Measurements from ENCODE around the gene GBX2. TPM values are rescaled to one million over a fixed set of nuclear protein-coding genes. Genes with fewer than 3 reads are reported as not detected.

The GBX2 gene
- total and polyA plus RNA-seq, 7 donors: not detected

GRCh38 chr2:236124182-236124893 lies 43.8 kb downstream of the GBX2 start:
- 91 to 94% (median 92%) methylated on average over 29 to 30 of the region's 30 CpGs for WGBS, 3 donors
- Histone ChIP-seq H3K4me3 (no peak overlapping the region), H3K36me3 (ENCODE audit: insufficient read depth in 1 of 2, low read depth in 1 of 2) (peaks cover 0 to 28% of the 10 kb centered on the region in 2 donors)

GRCh38 chr2:236123716-236124115 lies 44.5 kb downstream of the GBX2 start:
- intact Hi-C loops (cut with DNase I): no loop called here
- 93 to 96% (median 95%) methylated on average over 19 of the region's 19 CpGs for WGBS, 3 donors
- Histone ChIP-seq H3K4me3 (no peak overlapping the region), H3K36me3 (ENCODE audit: insufficient read depth in 1 of 2, low read depth in 1 of 2) (peaks cover 0 to 28% of the 10 kb centered on the region in 2 donors), H3K27me3 (ENCODE audit: insufficient read depth in 3 of 3, low read length in 2 of 3) (no peaks in the 10 kb centered on the region), H3K4me1 (no peaks in the 10 kb centered on the region), H3K27ac (no peak overlapping the region), H3K9me3 (no peaks in the 10 kb centered on the region)
- TF ChIP-seq, protein P1, sequence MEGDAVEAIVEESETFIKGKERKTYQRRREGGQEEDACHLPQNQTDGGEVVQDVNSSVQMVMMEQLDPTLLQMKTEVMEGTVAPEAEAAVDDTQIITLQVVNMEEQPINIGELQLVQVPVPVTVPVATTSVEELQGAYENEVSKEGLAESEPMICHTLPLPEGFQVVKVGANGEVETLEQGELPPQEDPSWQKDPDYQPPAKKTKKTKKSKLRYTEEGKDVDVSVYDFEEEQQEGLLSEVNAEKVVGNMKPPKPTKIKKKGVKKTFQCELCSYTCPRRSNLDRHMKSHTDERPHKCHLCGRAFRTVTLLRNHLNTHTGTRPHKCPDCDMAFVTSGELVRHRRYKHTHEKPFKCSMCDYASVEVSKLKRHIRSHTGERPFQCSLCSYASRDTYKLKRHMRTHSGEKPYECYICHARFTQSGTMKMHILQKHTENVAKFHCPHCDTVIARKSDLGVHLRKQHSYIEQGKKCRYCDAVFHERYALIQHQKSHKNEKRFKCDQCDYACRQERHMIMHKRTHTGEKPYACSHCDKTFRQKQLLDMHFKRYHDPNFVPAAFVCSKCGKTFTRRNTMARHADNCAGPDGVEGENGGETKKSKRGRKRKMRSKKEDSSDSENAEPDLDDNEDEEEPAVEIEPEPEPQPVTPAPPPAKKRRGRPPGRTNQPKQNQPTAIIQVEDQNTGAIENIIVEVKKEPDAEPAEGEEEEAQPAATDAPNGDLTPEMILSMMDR (IDR thresholded peaks at IDR 0.05): no peak
- ATAC-seq (no peak), DNase-seq (no peak)

More at GRCh38 chr2:236124182-236124893, 43.8 kb downstream of the GBX2 start:
- Histone ChIP-seq H3K27ac (no peak overlapping the region), H3K4me1 (no peaks in the 10 kb centered on the region), H3K27me3 (ENCODE audit: insufficient read depth in 3 of 3, low read length in 2 of 3) (no peaks in the 10 kb centered on the region), H3K9me3 (no peaks in the 10 kb centered on the region)
- no peak for DNase-seq
- TF ChIP-seq, protein P1 (IDR thresholded peaks at IDR 0.05): no peak
- intact Hi-C loops (cut with DNase I): no loop called here
- ATAC-seq: no peak

GRCh38 chr2:236122236-236122635 lies 46.0 kb downstream of the GBX2 start:
- H3K27me3 ChIP-seq (ENCODE audit: insufficient read depth in 3 of 3, low read length in 2 of 3): no peaks in the 10 kb centered on the region
- DNase-seq (no peak), ATAC-seq (no peak)
- no peak overlapping the region for H3K27ac ChIP-seq
- TF ChIP-seq, protein P1 (IDR thresholded peaks at IDR 0.05): no peak
- peaks cover 0 to 28% of the 10 kb centered on the region in 2 donors for H3K36me3 ChIP-seq (ENCODE audit: insufficient read depth in 1 of 2, low read depth in 1 of 2)
- no peak overlapping the region for H3K4me3 ChIP-seq
- no peaks in the 10 kb centered on the region for H3K9me3 ChIP-seq
- no peaks in the 10 kb centered on the region for H3K4me1 ChIP-seq
- intact Hi-C loops (cut with DNase I): no loop called here
- 88 to 92% (median 90%) methylated on average over 3 of the region's 3 CpGs for WGBS, 3 donors

GRCh38 chr2:236121546-236121945 lies 46.6 kb downstream of the GBX2 start:
- TF ChIP-seq, protein P1 (IDR thresholded peaks at IDR 0.05): no peak
- H3K36me3 ChIP-seq (ENCODE audit: insufficient read depth in 1 of 2, low read depth in 1 of 2): peaks cover 0 to 28% of the 10 kb centered on the region in 2 donors
- H3K9me3 ChIP-seq: no peaks in the 10 kb centered on the region
- no peak for ATAC-seq
- 97 to 100% (median 98%) methylated on average over 7 of the region's 7 CpGs for WGBS, 3 donors
- no peak overlapping the region for H3K4me3 ChIP-seq
- no peak for DNase-seq
- intact Hi-C loops (cut with DNase I): no loop called here
- no peaks in the 10 kb centered on the region for H3K27me3 ChIP-seq (ENCODE audit: insufficient read depth in 3 of 3, low read length in 2 of 3)
- no peak overlapping the region for H3K27ac ChIP-seq
- H3K4me1 ChIP-seq: no peaks in the 10 kb centered on the region

- Histone ChIP-seq H3K36me3 (ENCODE audit: insufficient read depth in 1 of 2, low read depth in 1 of 2) (peaks cover 0 to 23% of the 10 kb centered on the region in 2 donors), H3K4me1 (no peaks in the 10 kb centered on the region), H3K27me3 (ENCODE audit: insufficient read depth in 3 of 3, low read length in 2 of 3) (no peaks in the 10 kb centered on the region), H3K4me3 (no peak overlapping the region), H3K27ac (no peak overlapping the region), H3K9me3 (no peaks in the 10 kb centered on the region)
- ATAC-seq: no peak
- DNase-seq: no peak
- TF ChIP-seq, protein P1 (IDR thresholded peaks at IDR 0.05): no peak
- WGBS, 3 donors: 88 to 94% (median 90%) methylated on average over 5 of the region's 5 CpGs
- intact Hi-C loops (cut with DNase I): no loop called here
These were observed 47.4 kb downstream of the GBX2 start for GRCh38 chr2:236120829-236121228.
